Tongue (tissue), 2 donors: Measurements from ENCODE around the gene MAPK1IP1L. TPM values are rescaled to one million over a fixed set of nuclear protein-coding genes. Genes with fewer than 3 reads are reported as not detected.
A peak's percentile ranks its signal among the peaks of the same experiment; 100 is the strongest.
"Not testable (repeated sequence)": the region's sequence is repeated elsewhere in the genome, so short reads cannot be mapped to it uniquely, and the experiment has no call there.

ENCODE experiments used
- DNase-seq: peaks from one replicate; pipeline ENCODE4 v3.0.0-alpha.2; 2015
- total RNA-seq: library from RNA; depleted of rRNA; stranded (reverse); fragments of >200 nt; gene quantifications from one replicate; pipeline ENCODE4 v1.2.3, GENCODE V29; 2014

Gene MAPK1IP1L
- total RNA-seq, result 35.1 TPM

- peak; percentile 96 for DNase-seq
Observed at GRCh38 chr14:55051423-55052268, at the start of gene MAPK1IP1L. Gene MAPK1IP1L, plus strand, starts transcription at chr14:55051647. Its CDS starts 10,037 bp downstream, at chr14:55061684.

DNA sequence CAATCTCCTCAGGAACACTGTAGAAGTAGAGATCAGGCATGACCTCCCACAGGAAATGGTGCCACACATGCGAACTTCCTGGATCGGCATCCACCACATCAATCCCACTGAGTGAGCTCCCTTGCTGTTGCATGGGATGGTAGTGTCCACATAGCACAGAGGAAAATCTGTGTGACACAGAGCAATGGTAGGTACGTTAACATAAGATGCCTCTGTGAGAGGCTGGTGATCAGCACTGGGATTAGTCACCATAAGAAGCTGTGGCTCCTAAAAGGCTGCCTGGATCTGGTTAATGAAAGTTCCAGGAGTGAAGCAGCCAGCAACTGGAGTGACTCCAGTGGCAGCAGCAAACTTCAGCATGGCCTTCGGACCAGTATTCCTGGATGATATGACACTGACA is 46.4 kb upstream of the MAPK1IP1L start:
- DNase-seq, result no peak

GRCh38 chr14:55015006-55015405 is 36.4 kb upstream of the MAPK1IP1L start:
- DNase-seq, result no peak

DNA sequence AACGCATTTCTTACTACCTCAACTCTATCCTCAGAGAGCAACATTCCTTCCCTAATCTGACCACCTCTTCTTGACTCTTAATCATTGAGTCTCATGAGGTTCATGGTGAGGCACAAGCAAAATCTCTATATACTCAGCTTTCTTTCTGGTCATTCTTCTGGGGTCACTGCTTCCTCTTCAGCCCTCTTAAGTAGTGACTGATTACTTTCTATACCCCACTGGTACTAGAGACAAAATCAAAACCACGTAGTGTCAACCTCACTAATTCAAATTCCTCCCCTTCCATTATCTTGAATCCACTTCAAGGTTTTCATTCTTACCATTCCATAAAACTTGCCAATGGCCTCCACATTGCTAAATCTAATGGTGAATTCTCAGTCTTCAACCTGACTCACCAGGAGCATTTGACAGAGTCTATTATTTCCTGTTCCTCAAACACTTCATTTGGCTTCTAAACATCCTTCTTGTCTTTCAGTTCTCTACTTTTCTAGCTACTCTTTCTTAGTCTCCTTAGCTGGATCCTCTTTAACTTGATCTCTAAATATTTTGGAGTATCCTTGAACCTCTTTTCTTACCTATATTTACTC is 31.4 kb upstream of the MAPK1IP1L start:
- DNase-seq, result no peak

DNA sequence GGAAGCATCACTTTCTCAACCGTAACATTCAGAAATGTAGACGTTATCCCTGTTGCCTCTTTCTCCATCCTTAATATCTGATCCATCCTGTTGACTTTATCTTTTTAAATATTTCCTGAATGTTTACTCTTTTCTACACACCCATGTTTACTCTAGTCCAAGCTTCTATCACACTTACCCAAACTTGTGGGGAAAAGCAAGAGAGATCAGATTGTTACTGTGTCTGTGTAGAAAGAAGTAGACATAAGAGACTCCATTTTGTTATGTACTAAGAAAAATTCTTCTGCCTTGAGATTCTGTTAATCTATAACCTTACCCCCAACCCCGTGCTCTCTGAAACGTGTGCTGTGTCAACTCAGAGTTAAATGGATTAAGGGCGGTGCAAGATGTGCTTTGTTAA is 27.1 kb upstream of the MAPK1IP1L start:
- DNase-seq, result not testable (repeated sequence)

DNA sequence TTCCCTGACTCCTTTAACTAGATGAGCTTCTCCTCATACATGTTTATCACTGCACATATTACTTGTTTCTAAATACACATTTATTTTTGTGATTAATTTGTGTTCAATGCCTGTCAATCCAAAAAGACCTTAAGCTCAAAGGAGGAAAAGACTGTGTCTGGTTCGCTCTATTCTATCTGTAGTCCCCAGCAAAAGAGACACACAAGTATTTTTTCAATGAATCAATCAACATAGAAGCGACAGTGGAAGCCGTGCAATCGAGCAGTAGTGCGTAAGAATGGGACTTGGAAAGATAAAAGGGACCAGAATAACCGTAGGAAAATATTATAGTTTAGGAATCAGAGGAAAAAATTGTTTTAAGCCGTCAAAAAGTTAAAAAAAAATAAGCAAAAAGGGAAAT is 25.5 kb upstream of the MAPK1IP1L start:
- no peak for DNase-seq

- no peak for DNase-seq
Observed at GRCh38 chr14:55026441-55026792, 25.0 kb upstream of the MAPK1IP1L start.

GRCh38 chr14:55026793-55027561 is 24.5 kb upstream of the MAPK1IP1L start, which contains the start of the genes SOCS4 and WDHD1:
Gene SOCS4, plus strand, starts transcription at chr14:55027236. Its CDS starts 15,806 bp downstream, at chr14:55043042.
Gene WDHD1, minus strand, starts transcription at chr14:55027099. Its CDS starts 312 bp downstream, at chr14:55026787.
- DNase-seq, result peak; percentile 97

- DNase-seq, result peak; percentile 9
Observed at GRCh38 chr14:55028066-55028465, 23.4 kb upstream of the MAPK1IP1L start.

DNA sequence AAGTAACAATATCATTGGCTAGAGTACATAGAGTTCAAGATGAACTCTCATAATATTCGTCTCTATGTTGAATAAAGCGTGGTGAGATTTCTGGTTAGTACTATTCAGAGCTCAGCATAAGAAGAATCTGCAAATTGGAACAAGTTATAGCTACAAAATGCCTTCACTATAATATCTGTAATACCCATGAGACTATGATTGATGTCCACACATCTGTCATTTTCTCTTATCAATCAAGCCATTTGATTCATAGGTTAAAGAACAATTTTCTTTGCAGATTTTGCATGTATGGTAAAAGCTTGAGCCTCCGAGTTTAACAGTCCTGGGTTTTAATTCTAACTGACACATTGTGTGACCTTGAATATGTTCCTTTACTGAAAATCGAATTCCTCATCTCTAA is 23.0 kb upstream of the MAPK1IP1L start:
- DNase-seq, result no peak

DNA sequence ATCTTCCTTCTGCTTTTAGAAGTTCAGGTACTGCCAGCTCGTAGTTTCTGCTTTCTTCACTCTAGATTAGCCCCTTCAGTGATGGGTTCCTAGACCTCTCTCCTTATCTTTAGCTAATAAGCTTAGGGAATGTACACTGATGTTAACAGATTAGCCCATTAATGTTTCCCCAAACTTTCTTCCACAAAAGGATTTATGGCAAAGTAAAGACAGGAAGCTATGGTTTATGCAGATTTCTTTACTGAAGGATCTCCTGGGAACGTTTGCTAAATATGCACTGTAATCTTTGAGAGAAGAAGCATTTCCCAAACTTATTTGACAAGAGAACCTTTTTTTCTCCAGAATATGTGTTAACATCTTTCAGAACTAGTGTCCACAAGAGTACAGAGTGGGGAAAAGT is 20.3 kb upstream of the MAPK1IP1L start:
- DNase-seq, result no peak

GRCh38 chr14:55037995-55038394 is 13.5 kb upstream of the MAPK1IP1L start:
- DNase-seq, result not testable (repeated sequence)

DNA sequence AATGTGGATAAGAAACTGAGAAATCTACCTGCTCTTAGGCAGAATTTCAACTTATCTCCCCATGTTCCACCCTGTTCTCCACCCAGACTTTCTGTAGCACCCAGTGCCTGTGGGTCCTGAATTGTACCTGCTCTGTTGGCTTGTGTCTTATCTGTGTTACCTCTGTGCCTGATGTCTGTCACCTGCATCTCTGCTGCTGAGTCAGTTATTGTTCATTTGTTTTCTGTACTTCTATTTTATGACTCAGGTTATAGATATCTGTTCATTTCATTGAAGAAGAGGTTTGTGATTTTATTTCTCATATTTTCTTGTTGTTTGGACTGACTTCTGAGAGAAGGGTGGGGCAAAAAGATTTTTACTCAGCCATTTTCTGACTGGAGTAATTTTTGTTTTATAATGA is 12.7 kb upstream of the MAPK1IP1L start:
- no peak for DNase-seq

DNA sequence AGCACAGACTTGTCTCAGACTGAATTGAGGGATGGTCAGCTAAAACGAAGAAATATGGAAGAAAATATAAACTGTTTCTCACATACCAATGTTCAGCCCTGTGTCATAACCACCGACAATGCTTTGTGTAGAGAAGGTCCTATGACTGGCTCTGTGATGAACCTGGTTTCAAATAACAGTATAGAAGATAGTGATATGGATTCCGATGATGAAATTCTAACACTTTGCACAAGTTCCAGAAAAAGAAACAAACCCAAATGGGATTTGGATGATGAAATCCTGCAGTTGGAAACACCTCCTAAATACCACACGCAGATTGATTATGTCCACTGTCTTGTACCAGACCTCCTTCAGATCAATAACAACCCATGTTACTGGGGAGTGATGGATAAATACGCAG is 7.9 kb upstream of the MAPK1IP1L start:
- DNase-seq, result no peak

GRCh38 chr14:55045087-55045486 is 6.4 kb upstream of the MAPK1IP1L start:
- DNase-seq, result no peak

GRCh38 chr14:55047301-55048053 is 4.0 kb upstream of the MAPK1IP1L start:
- DNase-seq, result no peak

DNA sequence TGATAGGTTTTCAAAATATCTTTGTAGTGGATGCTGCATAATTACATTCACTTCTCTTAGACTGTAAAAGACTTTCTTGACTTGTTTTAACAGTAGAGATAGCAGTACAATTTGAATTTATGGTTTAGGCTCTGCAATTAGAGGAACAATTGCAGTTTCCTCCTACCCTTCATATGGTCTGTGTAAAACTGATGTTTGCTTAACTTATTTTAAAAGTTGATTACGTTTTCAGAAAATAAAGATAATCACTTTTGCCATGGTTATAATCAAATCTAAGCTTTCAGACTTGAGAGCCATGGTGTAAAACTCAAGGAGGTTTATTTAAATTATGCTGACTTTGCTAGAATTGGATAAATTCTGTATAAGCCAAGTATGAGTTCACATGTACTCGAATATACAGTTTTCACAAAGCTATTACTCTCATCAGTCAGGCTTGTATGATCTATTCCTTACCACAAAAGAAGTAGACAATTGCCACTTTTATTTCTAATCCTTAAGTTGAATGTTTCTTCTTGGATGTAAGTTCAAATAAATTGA is 2.5 kb upstream of the MAPK1IP1L start:
- DNase-seq, result no peak

DNA sequence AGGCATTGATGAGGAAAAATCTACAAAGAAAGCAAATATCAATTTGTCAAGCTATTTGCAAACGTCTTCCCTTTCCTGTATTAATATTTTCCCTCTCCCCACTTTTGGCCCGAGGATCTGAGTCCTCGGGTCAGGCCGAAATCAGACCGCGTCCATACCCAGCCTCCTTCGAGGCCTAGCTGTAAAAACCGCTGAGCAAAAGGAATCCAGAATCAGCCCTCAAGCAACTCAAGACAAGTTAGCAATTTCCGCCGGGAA is 353 bp upstream of the MAPK1IP1L start:
- no peak for DNase-seq

DNA sequence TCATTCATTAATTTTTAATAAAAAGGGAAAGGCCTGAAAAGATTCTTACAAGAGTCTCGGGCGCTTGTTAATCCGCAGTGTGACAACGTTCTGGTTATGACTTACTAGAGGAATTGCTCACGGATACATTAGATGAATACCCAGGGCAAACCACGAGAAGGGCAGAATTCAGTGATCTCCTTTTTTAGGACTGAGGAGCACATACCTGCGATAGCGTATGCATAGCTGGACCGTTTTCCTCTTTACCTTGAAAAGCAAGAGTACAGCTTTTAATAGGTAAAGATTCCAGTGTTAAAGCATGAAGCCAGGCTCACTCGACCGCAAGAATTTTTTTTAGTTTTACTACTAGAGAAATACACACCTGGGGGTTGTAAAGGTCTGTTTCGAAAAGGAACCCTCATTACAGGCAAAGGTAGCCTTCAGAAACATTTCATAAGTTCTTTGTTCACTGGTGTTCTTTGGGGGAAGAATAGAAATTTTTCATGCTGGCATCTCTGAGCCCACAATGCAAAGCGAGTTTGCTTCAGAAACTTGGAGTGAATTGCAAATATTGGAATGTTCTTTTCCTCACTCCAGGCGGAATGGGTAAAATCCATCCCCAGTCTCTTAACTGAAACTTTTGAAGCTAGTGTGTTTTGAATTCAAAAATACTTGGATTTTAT is 953 bp downstream of the MAPK1IP1L start:
- DNase-seq, result peak; percentile 50

GRCh38 chr14:55053018-55053417 is 1.6 kb downstream of the MAPK1IP1L start:
- DNase-seq, result no peak

- DNase-seq, result no peak
Observed at GRCh38 chr14:55053500-55053899, 2.1 kb downstream of the MAPK1IP1L start.

- DNase-seq, result no peak
Observed at GRCh38 chr14:55054098-55054497, 2.7 kb downstream of the MAPK1IP1L start.
